Measurements from ENCODE around the gene POLN. TPM values are rescaled to one million over a fixed set of nuclear protein-coding genes. Genes with fewer than 3 reads are reported as not detected.

The POLN gene
- total and polyA plus RNA-seq, 4 donors, result 4.6 to 8.9 (median 6.8) TPM

DNA sequence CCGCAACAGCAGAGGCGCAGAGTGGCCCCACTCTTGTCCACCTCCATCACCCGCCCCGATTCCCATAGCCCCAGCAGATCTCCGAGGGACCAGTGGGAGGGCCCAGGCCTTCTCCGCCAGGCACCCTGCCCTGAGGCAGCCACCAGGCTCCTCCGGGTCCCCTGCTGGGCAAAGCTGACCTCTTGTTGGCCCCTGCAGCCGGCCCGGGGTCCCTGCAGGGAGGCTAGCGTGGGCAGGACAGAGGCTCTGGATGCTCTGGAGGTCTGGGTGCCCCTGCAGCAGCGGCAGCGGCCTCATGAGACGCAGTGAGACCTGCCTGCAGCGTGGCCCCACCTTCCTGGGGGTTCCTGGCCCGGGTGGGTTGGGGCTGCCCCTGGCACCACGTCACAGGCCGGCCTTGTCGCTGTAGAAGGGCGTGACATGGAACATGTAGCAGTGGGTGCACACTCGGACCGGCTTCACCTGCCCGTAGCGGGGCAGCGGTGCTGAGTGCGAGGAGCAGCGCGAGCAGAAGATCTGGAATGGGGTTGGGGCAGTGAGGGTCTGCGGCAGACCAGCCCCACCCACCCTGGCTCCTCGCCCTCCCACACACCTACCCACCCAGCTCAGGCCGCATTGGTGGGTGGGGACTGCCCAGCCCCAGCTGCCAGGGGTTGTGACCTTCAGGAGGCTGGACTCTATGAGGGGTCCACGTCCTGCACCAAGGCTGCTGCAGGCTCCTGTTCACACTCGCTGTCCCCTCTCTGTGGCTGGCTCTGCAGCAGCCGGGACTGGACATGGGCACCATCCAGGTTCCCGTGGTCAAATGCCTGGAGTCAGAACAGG, 28.6 kb upstream of the POLN start:
- H3K4me1 ChIP-seq (ENCODE audit: control insufficient read depth, insufficient read depth, low read length), result peaks cover 21% of the 10 kb centered on the region
- no peaks in the 10 kb centered on the region for H3K9me3 ChIP-seq (ENCODE audit: control insufficient read depth, insufficient read depth, low read length)
- H3K4me3 ChIP-seq (ENCODE audit: low read depth, low read length), result no peak overlapping the region
- H3K27me3 ChIP-seq (ENCODE audit: control insufficient read depth, insufficient read depth, low read length), result no peaks in the 10 kb centered on the region
- WGBS (ENCODE audit: insufficient coverage), result 80% methylated on average over 23 of the region's 34 CpGs
- H3K36me3 ChIP-seq (ENCODE audit: control insufficient read depth, insufficient read depth, low read length), result peaks cover 48% of the 10 kb centered on the region
- no peak for DNase-seq (ENCODE audit: low read depth in 4 of 6, low spot score in 6 of 6)
- no peak overlapping the region for H3K27ac ChIP-seq (ENCODE audit: low read depth, low read length)

DNA sequence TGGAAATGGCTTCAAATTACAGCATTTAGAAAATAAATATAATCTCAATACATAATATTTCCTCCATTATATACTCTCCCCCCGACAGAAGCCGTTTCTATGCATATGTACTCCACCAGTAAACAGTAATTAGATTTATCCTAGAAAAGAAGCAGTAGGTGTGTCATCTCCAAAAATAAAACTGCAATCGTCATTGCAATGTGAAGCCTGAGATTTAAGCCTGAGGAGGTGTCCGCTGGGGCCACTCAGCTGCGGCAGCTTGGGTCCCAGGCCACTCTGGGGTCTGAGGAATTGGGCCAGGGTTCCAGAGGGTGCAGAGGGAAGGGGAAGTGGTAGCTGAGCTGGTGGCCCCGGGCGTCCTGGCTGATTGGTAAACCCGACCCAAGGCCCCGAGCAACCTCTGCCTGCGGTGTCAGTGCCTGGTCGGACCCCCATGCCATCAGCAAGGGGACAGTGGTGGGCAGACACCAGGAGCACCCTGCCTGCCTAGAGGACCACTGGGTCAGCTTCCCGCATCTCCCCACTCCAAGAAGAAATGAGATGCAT, 27.8 kb upstream of the POLN start:
- DNase-seq (ENCODE audit: low read depth in 4 of 6, low spot score in 6 of 6), result no peak
- no peak overlapping the region for H3K4me3 ChIP-seq (ENCODE audit: low read depth, low read length)
- H3K36me3 ChIP-seq (ENCODE audit: control insufficient read depth, insufficient read depth, low read length), result peaks cover 48% of the 10 kb centered on the region
- H3K27ac ChIP-seq (ENCODE audit: low read depth, low read length), result no peak overlapping the region
- 89% methylated on average over 10 of the region's 12 CpGs for WGBS (ENCODE audit: insufficient coverage)
- no peaks in the 10 kb centered on the region for H3K9me3 ChIP-seq (ENCODE audit: control insufficient read depth, insufficient read depth, low read length)
- no peaks in the 10 kb centered on the region for H3K27me3 ChIP-seq (ENCODE audit: control insufficient read depth, insufficient read depth, low read length)
- H3K4me1 ChIP-seq (ENCODE audit: control insufficient read depth, insufficient read depth, low read length), result peaks cover 28% of the 10 kb centered on the region

GRCh38 chr4:2269206-2269531, 27.2 kb upstream of the POLN start:
- 35% methylated on average over 6 of the region's 6 CpGs for WGBS (ENCODE audit: insufficient coverage)
- H3K4me3 ChIP-seq (ENCODE audit: low read depth, low read length), result no peak overlapping the region
- H3K36me3 ChIP-seq (ENCODE audit: control insufficient read depth, insufficient read depth, low read length), result peaks cover 48% of the 10 kb centered on the region
- peaks cover 33% of the 10 kb centered on the region for H3K4me1 ChIP-seq (ENCODE audit: control insufficient read depth, insufficient read depth, low read length)
- no peaks in the 10 kb centered on the region for H3K27me3 ChIP-seq (ENCODE audit: control insufficient read depth, insufficient read depth, low read length)
- DNase-seq (ENCODE audit: low read depth in 4 of 6, low spot score in 6 of 6), result no peak
- no peaks in the 10 kb centered on the region for H3K9me3 ChIP-seq (ENCODE audit: control insufficient read depth, insufficient read depth, low read length)
- no peak overlapping the region for H3K27ac ChIP-seq (ENCODE audit: low read depth, low read length)

- Histone ChIP-seq H3K27ac (ENCODE audit: low read depth, low read length) (no peak overlapping the region), H3K27me3 (ENCODE audit: control insufficient read depth, insufficient read depth, low read length) (no peaks in the 10 kb centered on the region), H3K36me3 (ENCODE audit: control insufficient read depth, insufficient read depth, low read length) (peaks cover 45% of the 10 kb centered on the region), H3K4me3 (ENCODE audit: low read depth, low read length) (no peak overlapping the region), H3K9me3 (ENCODE audit: control insufficient read depth, insufficient read depth, low read length) (no peaks in the 10 kb centered on the region), H3K4me1 (ENCODE audit: control insufficient read depth, insufficient read depth, low read length) (peaks cover 39% of the 10 kb centered on the region)
- WGBS (ENCODE audit: insufficient coverage), result 75% methylated on average over 21 of the region's 22 CpGs
- no peak for DNase-seq (ENCODE audit: low read depth in 4 of 6, low spot score in 6 of 6)
These were observed 26.7 kb upstream of the POLN start for GRCh38 chr4:2268357-2269205.

DNA sequence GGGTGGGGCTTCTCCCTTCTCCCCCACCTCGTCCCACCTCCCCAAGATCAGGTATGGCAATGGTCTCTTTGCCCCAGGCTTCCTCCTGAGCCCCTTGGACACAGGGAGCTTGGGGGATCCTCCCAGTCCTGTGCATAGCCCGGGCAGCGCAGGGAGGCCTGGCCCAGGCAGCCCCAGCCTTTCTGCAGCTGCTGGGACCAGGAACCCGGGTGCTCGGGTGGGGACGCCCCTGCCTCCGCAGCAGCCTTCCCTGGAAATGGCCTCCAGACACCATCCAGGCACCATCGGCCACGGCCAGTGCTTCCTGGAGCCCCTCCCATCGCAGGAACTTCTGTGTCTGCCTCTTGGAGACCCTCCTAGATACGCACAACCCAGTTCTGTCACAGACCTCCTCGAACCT, 25.9 kb upstream of the POLN start:
- Histone ChIP-seq H3K9me3 (ENCODE audit: control insufficient read depth, insufficient read depth, low read length) (no peaks in the 10 kb centered on the region), H3K4me1 (ENCODE audit: control insufficient read depth, insufficient read depth, low read length) (peaks cover 47% of the 10 kb centered on the region), H3K27me3 (ENCODE audit: control insufficient read depth, insufficient read depth, low read length) (no peaks in the 10 kb centered on the region), H3K36me3 (ENCODE audit: control insufficient read depth, insufficient read depth, low read length) (peaks cover 39% of the 10 kb centered on the region), H3K4me3 (ENCODE audit: low read depth, low read length) (no peak overlapping the region), H3K27ac (ENCODE audit: low read depth, low read length) (no peak overlapping the region)
- 83% methylated on average over 10 of the region's 12 CpGs for WGBS (ENCODE audit: insufficient coverage)
- no peak for DNase-seq (ENCODE audit: low read depth in 4 of 6, low spot score in 6 of 6)

- no peak overlapping the region for H3K4me3 ChIP-seq (ENCODE audit: low read depth, low read length)
- no peak overlapping the region for H3K27ac ChIP-seq (ENCODE audit: low read depth, low read length)
- H3K4me1 ChIP-seq (ENCODE audit: control insufficient read depth, insufficient read depth, low read length), result peaks cover 50% of the 10 kb centered on the region
- DNase-seq (ENCODE audit: low read depth in 4 of 6, low spot score in 6 of 6), result no peak
- H3K27me3 ChIP-seq (ENCODE audit: control insufficient read depth, insufficient read depth, low read length), result no peaks in the 10 kb centered on the region
- 81% methylated on average over 17 of the region's 18 CpGs for WGBS (ENCODE audit: insufficient coverage)
- peaks cover 35% of the 10 kb centered on the region for H3K36me3 ChIP-seq (ENCODE audit: control insufficient read depth, insufficient read depth, low read length)
- H3K9me3 ChIP-seq (ENCODE audit: control insufficient read depth, insufficient read depth, low read length), result no peaks in the 10 kb centered on the region
These were observed 25.4 kb upstream of the POLN start for GRCh38 chr4:2267320-2267811.

GRCh38 chr4:2266821-2267220, 24.9 kb upstream of the POLN start:
- Histone ChIP-seq H3K27ac (ENCODE audit: low read depth, low read length) (no peak overlapping the region), H3K4me3 (ENCODE audit: low read depth, low read length) (no peak overlapping the region), H3K36me3 (ENCODE audit: control insufficient read depth, insufficient read depth, low read length) (peaks cover 29% of the 10 kb centered on the region), H3K27me3 (ENCODE audit: control insufficient read depth, insufficient read depth, low read length) (no peaks in the 10 kb centered on the region), H3K9me3 (ENCODE audit: control insufficient read depth, insufficient read depth, low read length) (no peaks in the 10 kb centered on the region), H3K4me1 (ENCODE audit: control insufficient read depth, insufficient read depth, low read length) (peaks cover 50% of the 10 kb centered on the region)
- 87% methylated on average over 4 of the region's 5 CpGs for WGBS (ENCODE audit: insufficient coverage)
- no peak for DNase-seq (ENCODE audit: low read depth in 4 of 6, low spot score in 6 of 6)

DNA sequence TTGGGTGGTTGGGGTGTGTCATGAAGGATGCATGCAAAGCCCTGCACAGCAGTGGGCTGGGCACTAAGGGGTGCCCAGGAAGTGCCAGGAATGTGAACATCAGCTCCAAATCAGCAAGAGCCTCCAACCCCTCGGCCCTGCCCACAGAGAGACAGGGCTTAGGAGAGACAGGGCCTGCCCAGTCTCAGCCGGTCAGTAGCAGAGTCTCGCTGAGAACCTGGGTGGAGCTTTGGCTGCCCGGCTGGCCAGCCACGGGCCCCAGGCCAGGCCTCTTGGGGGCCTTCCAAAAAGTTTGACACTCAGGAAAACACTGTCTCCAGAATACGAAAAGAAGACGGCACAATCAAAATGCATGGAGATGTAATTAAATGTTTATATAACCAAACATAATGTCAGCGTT, 24.3 kb upstream of the POLN start:
- 13% methylated on average over 3 of the region's 8 CpGs for WGBS (ENCODE audit: insufficient coverage)
- H3K4me3 ChIP-seq (ENCODE audit: low read depth, low read length), result no peak overlapping the region
- DNase-seq (ENCODE audit: low read depth in 4 of 6, low spot score in 6 of 6), result peak in 2 of 6 donors; percentile 32 to 65
- H3K27me3 ChIP-seq (ENCODE audit: control insufficient read depth, insufficient read depth, low read length), result no peaks in the 10 kb centered on the region
- peak overlapping the region; percentile 47 for H3K27ac ChIP-seq (ENCODE audit: low read depth, low read length)
- H3K4me1 ChIP-seq (ENCODE audit: control insufficient read depth, insufficient read depth, low read length), result peaks cover 47% of the 10 kb centered on the region
- no peaks in the 10 kb centered on the region for H3K9me3 ChIP-seq (ENCODE audit: control insufficient read depth, insufficient read depth, low read length)
- peaks cover 23% of the 10 kb centered on the region for H3K36me3 ChIP-seq (ENCODE audit: control insufficient read depth, insufficient read depth, low read length)

- no peaks in the 10 kb centered on the region for H3K27me3 ChIP-seq (ENCODE audit: control insufficient read depth, insufficient read depth, low read length)
- H3K9me3 ChIP-seq (ENCODE audit: control insufficient read depth, insufficient read depth, low read length), result no peaks in the 10 kb centered on the region
- H3K4me1 ChIP-seq (ENCODE audit: control insufficient read depth, insufficient read depth, low read length), result peaks cover 54% of the 10 kb centered on the region
- peaks cover 20% of the 10 kb centered on the region for H3K36me3 ChIP-seq (ENCODE audit: control insufficient read depth, insufficient read depth, low read length)
- DNase-seq (ENCODE audit: low read depth in 4 of 6, low spot score in 6 of 6), result no peak
- H3K4me3 ChIP-seq (ENCODE audit: low read depth, low read length), result no peak overlapping the region
- H3K27ac ChIP-seq (ENCODE audit: low read depth, low read length), result peak overlapping the region; percentile 47
- WGBS (ENCODE audit: insufficient coverage), result 85% methylated on average over 16 of the region's 19 CpGs
These were observed 23.5 kb upstream of the POLN start for GRCh38 chr4:2265113-2266110.

Measured in spinal cord (tissue), 10 donors.